Progenitor cell of endocrine pancreas (in vitro differentiated cells): ENCODE data around the gene SUMO3. TPM values are rescaled to one million over a fixed set of nuclear protein-coding genes. Genes with fewer than 3 reads are reported as not detected.

ENCODE experiments used
- DNase-seq: peaks from one replicate; pipeline ENCODE4 v3.0.0; 2021; ENCODE audit warnings: low spot score; ENCODE audit not compliant: unreplicated experiment
- H3K27ac Mint-ChIP-seq: 2 replicates; pipeline ENCODE4 v1.8.0; 2021; ENCODE audit warnings: mild to moderate bottlenecking, moderate library complexity, mixed read lengths
- H3K27me3 Mint-ChIP-seq: 2 replicates; pipeline ENCODE4 v1.8.0; 2021; ENCODE audit warnings: mixed read lengths
- H3K36me3 Mint-ChIP-seq: 2 replicates; pipeline ENCODE4 v1.8.0; 2022; ENCODE audit warnings: mixed read lengths; ENCODE audit not compliant: insufficient read depth
- H3K4me1 Mint-ChIP-seq: 2 replicates; pipeline ENCODE4 v1.8.0; 2021; ENCODE audit warnings: low read depth, mixed read lengths
- H3K4me3 Mint-ChIP-seq: 2 replicates; pipeline ENCODE4 v1.8.0; 2021; ENCODE audit warnings: low read depth, mild to moderate bottlenecking, moderate library complexity, mixed read lengths
- H3K9me3 Mint-ChIP-seq: 2 replicates; pipeline ENCODE4 v1.8.0; 2021; ENCODE audit warnings: low read depth, mixed read lengths
- total RNA-seq: library from RNA; stranded (reverse); gene quantifications from 2 replicates; pipeline ENCODE4 v1.2.1, GENCODE V29; 2021
- TF ChIP-seq, protein P1 (sequence below): fragments of 200-600 bp; sonication (generic); IDR thresholded peaks from one replicate; pipeline ENCODE4 v1.5.0; 2021; ENCODE audit warnings: antibody characterized with exemption, mild to moderate bottlenecking; ENCODE audit not compliant: unreplicated experiment

Gene SUMO3
- total RNA-seq, 1 donor from 2014 or later: 65.0 TPM

DNA sequence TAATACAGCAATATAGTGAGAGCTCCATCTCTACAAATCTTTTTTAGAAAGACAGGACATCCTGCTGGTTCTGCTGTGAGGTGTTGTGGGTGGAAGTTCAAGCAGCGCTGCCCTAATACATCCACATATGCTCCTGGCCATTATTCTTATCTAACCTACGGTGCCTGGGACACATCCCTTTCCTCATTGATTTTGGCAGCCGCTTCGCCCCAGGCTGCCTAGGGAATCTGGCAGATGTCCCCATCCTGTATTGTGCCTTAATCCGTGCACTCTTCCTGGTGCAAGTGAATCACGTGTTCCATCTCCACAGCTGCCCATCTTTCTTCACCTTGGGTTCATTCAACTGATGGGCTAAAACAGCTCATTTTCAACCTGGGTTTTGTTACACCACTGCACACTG lies 13.1 kb downstream of the SUMO3 start:
- H3K4me1 Mint-ChIP-seq: peaks cover 21% of the 10 kb centered on the region
- H3K4me3 Mint-ChIP-seq: no peak overlapping the region
- no peak for DNase-seq
- H3K27ac Mint-ChIP-seq: peak overlapping the region; percentile 2
- no peaks in the 10 kb centered on the region for H3K9me3 Mint-ChIP-seq
- TF ChIP-seq, protein P1, sequence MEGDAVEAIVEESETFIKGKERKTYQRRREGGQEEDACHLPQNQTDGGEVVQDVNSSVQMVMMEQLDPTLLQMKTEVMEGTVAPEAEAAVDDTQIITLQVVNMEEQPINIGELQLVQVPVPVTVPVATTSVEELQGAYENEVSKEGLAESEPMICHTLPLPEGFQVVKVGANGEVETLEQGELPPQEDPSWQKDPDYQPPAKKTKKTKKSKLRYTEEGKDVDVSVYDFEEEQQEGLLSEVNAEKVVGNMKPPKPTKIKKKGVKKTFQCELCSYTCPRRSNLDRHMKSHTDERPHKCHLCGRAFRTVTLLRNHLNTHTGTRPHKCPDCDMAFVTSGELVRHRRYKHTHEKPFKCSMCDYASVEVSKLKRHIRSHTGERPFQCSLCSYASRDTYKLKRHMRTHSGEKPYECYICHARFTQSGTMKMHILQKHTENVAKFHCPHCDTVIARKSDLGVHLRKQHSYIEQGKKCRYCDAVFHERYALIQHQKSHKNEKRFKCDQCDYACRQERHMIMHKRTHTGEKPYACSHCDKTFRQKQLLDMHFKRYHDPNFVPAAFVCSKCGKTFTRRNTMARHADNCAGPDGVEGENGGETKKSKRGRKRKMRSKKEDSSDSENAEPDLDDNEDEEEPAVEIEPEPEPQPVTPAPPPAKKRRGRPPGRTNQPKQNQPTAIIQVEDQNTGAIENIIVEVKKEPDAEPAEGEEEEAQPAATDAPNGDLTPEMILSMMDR: no peak
- no peaks in the 10 kb centered on the region for H3K27me3 Mint-ChIP-seq
- H3K36me3 Mint-ChIP-seq: peaks cover 13% of the 10 kb centered on the region

DNA sequence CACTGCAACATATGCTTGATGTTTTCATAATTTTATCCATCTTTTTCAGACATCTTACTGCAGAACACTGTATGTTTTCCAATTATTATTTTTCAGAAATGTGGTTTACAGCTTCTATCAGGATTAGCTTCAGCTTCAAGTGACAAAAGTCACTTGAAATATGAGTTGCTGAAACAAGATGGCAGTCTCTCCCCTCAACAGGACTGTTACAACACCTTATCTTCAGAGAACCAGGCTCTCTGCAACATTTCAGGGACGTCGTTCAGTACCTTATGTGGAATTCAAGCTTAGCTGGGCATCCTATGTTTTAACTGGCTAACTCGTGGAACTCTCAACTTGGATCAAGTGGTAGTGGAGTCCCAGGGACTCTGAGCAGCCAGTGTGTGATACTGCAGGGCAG lies 14.2 kb downstream of the SUMO3 start:
- TF ChIP-seq, protein P1: no peak
- Mint-ChIP-seq H3K4me3 (peak overlapping the region; percentile 40), H3K36me3 (peaks cover 12% of the 10 kb centered on the region), H3K4me1 (peaks cover 22% of the 10 kb centered on the region), H3K27ac (no peak overlapping the region), H3K9me3 (no peaks in the 10 kb centered on the region), H3K27me3 (no peaks in the 10 kb centered on the region)
- no peak for DNase-seq

DNA sequence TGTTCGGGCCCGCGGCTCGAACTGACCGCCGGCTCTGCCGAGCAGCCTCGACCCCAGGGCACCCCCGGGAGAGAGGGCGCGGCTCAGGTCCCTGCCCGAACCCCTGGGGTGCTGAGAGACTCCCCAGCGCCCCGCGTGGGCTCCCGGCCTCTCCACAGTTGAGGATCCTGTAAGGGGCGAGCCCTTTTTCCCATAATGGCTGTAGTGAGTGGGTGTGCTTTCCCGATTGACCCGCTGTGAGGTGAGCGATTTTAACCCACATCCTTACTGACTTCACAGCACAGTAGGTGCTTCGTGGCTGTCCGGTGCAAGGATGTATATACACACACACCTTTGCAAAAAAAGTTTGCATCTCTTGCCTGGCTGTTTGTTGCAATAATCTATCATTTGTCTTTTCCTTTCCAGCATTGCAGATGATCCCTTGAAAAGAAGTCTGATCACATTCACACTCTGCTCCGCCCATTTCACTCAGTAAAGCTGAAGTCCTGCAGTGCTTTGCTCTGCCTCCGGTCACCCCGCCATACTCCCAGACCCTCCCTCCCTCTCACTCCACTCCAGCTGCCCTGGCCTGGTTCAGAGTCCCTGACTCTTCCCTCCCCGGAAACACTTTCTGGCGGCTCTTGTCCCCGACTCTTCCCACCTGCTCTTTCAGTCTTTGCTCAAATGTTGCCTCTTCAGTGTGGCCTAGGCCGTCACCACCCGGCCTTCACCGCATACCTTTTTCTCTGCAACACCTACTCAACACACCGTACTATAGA lies 15.3 kb downstream of the SUMO3 start:
- H3K4me3 Mint-ChIP-seq: peak overlapping the region; percentile 84
- H3K27me3 Mint-ChIP-seq: no peaks in the 10 kb centered on the region
- TF ChIP-seq, protein P1: peak; percentile 26
- peak overlapping the region; percentile 53 for H3K27ac Mint-ChIP-seq
- no peak for DNase-seq
- no peaks in the 10 kb centered on the region for H3K9me3 Mint-ChIP-seq
- peaks cover 14% of the 10 kb centered on the region for H3K36me3 Mint-ChIP-seq
- peaks cover 22% of the 10 kb centered on the region for H3K4me1 Mint-ChIP-seq

DNA sequence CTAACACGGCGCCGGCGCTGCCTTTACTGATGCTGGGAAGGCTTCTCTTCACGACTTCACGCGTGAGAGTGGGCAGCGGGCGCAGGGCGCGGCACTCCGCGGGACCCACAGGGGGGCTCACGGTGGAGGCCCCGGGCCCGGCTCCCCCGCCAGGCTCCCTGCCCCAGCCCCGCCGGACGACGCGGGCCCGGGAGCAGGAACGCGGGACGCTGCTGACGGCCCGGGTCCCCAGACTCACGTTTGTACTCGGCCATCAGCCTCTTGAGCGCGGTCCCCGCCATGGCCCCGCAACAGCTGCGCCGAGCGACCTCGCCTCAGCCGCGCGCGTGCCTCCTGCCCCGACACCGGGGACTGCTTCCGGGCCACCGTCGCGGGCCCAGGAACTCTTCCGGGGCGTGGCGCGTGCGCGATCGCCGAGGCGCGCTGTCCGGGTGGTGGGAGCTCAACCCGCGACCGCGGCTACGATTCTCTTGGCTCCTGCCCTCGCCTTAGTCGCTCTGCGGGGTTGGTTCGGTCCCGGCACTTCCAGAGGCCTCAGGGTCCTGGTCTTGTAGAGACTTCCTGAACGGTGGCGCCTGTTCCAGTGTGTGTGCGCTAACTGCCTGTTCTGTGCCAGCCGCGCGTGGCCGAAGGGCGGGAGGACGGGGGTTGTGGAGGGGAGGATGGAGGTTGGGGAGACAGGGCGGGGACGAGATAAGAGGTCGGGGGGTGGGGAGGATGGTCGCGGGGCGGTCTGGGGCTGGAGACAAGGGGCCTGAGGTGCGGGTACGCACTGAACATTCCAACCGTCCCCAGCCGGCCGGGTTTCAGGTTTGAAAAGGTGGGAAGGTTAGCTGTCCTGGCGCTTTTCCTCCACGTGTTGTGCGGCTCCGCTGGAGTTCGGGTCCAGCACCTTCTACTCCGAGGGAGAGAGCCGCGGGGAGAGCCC lies 16.1 kb downstream of the SUMO3 start, which contains the start of gene UBE2G2:
Gene UBE2G2, minus strand, starts transcription at position 353 of the 928 bp plus-strand sequence. Its CDS starts 72 bp downstream, at position 281.
- Mint-ChIP-seq H3K27me3 (no peaks in the 10 kb centered on the region), H3K4me3 (peak within 1 kb of the TSS; percentile 97), H3K27ac (peak within 1 kb of the TSS; percentile 94), H3K9me3 (no peaks in the 10 kb centered on the region), H3K36me3 (peaks cover 11% of the 10 kb centered on the region), H3K4me1 (peaks cover 22% of the 10 kb centered on the region)
- DNase-seq: peak; percentile 81
- TF ChIP-seq, protein P1: no peak

DNA sequence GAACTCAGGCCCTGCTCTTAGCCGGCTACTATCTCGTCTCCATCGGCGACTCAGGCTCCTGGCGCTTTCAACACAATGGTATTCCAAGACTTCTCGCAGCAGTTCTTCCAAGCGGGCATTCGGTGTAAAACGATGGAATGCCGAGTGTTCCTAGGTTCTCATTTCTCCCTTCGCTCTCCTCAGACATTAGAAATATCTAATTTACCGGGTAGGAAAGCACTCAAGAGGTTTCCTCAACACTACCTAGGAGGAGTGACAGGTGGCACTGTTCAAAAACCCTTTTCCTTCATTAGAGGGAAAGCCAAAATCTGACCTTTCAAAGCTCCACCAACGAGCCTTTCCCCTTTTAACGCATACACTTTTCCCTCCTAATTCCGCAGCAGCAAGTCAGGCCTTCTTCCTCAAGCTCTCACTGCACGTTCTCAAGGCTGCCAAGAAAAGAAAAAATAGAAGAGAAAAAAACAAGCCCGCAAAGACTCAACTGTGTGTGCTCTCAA lies 16.8 kb downstream of the SUMO3 start:
- TF ChIP-seq, protein P1: peak; percentile 47
- Mint-ChIP-seq H3K27ac (peak overlapping the region; percentile 94), H3K9me3 (no peaks in the 10 kb centered on the region), H3K36me3 (peaks cover 11% of the 10 kb centered on the region), H3K4me3 (peak overlapping the region; percentile 97), H3K27me3 (no peaks in the 10 kb centered on the region), H3K4me1 (peaks cover 22% of the 10 kb centered on the region)
- no peak for DNase-seq
